Colonic mucosa (tissue), 4 donors: Measurements from ENCODE around the gene CLDN4. TPM values are rescaled to one million over a fixed set of nuclear protein-coding genes. Genes with fewer than 3 reads are reported as not detected.
A peak's percentile ranks its signal among the peaks of the same experiment; 100 is the strongest.
"Not testable (repeated sequence)": the region's sequence is repeated elsewhere in the genome, so short reads cannot be mapped to it uniquely, and the experiment has no call there.

Source experiments
- DNase-seq: peaks from one replicate; pipeline ENCODE4 v3.0.0-alpha.2; 2020
- H3K27ac ChIP-seq: fragments of 200-600 bp; one replicate; pipeline ENCODE4 v1.8.0; 2021
- H3K27me3 ChIP-seq: fragments of 200-600 bp; one replicate; pipeline ENCODE4 v1.8.0; 2021
- H3K36me3 ChIP-seq: fragments of 200-600 bp; one replicate; pipeline ENCODE4 v1.8.0; 2021
- H3K4me1 ChIP-seq: fragments of 200-600 bp; one replicate; pipeline ENCODE4 v1.8.0; 2021; ENCODE audit warnings: mild to moderate bottlenecking
- H3K4me3 ChIP-seq: fragments of 200-600 bp; one replicate; pipeline ENCODE4 v1.8.0; 2021
- H3K9ac ChIP-seq, 2 donors: one replicate each; pipeline ENCODE4 v1.7.0; 2013; ENCODE audit warnings: control low read depth in 2 of 2, low read depth in 2 of 2, low read length in 2 of 2
- H3K9me3 ChIP-seq: fragments of 200-600 bp; one replicate; pipeline ENCODE4 v1.8.0; 2021
- CTCF ChIP-seq: fragments of 200-600 bp; IDR thresholded peaks from one replicate; pipeline ENCODE4 v1.8.0; 2022; ENCODE audit warnings: antibody characterized with exemption, mild to moderate bottlenecking
- intact Hi-C: fragments of 100-400 bp; cut with DNase I; formaldehyde crosslinking; loops from one replicate; pipeline ENCODE4 v1.14.1; 2022
- total RNA-seq, 2 donors: library from RNA; stranded (reverse); fragmentation: NEBNext Ultra II Directional in 1 of 2; extraction: Animal tissue kit (Norgen Biotek cat#: 25700) in 1 of 2; gene quantifications; one replicate each; pipeline ENCODE4 v1.2.1, GENCODE V29; 2021
- donor health status: healthy.
- donor health status: DM: no; HTN: no; CAD: no.
- donor health status: DM: no; HTN: no; CAD: no.

The CLDN4 gene
- total RNA-seq, 2 donors from 2014 or later = 568 to 932 TPM

GRCh38 chr7:73811760-73812168 lies 19.0 kb upstream of the CLDN4 start:
- no peak overlapping the region for H3K9ac ChIP-seq
- no peak overlapping the region for H3K4me3 ChIP-seq
- DNase-seq = peak; percentile 90
- intact Hi-C loops = loop anchor here (5.0 kb wide), 1 partner anchor 46 kb away; no protein-coding TSS in a partner anchor
- H3K27ac ChIP-seq = peak overlapping the region; percentile 91
- no peaks in the 10 kb centered on the region for H3K36me3 ChIP-seq
- peak; percentile 91 for TF ChIP-seq CTCF
- H3K27me3 ChIP-seq = no peaks in the 10 kb centered on the region
- H3K4me1 ChIP-seq = no peaks in the 10 kb centered on the region
- H3K9me3 ChIP-seq = no peaks in the 10 kb centered on the region

- no peak overlapping the region for H3K9ac ChIP-seq
- no peaks in the 10 kb centered on the region for H3K27me3 ChIP-seq
- no peaks in the 10 kb centered on the region for H3K9me3 ChIP-seq
- no peaks in the 10 kb centered on the region for H3K4me1 ChIP-seq
- no peak for DNase-seq
- intact Hi-C loops = loop anchor here (5.0 kb wide), 1 partner anchor 44 kb away; no protein-coding TSS in a partner anchor
- no peak overlapping the region for H3K4me3 ChIP-seq
- no peak for TF ChIP-seq CTCF
- H3K27ac ChIP-seq = no peak overlapping the region
- no peaks in the 10 kb centered on the region for H3K36me3 ChIP-seq
Measured at GRCh38 chr7:73812996-73813395, 17.8 kb upstream of the CLDN4 start.

- Histone ChIP-seq H3K4me1 (no peaks in the 10 kb centered on the region), H3K27ac (no peak overlapping the region), H3K9ac (no peak overlapping the region), H3K9me3 (no peaks in the 10 kb centered on the region), H3K36me3 (no peaks in the 10 kb centered on the region), H3K27me3 (no peaks in the 10 kb centered on the region), H3K4me3 (no peak overlapping the region)
- peak; percentile 16 for DNase-seq
- intact Hi-C loops = no loop called here
- no peak for TF ChIP-seq CTCF
Measured at GRCh38 chr7:73815436-73815835, 15.4 kb upstream of the CLDN4 start.

GRCh38 chr7:73817121-73817520 lies 13.7 kb upstream of the CLDN4 start:
- Histone ChIP-seq H3K36me3 (no peaks in the 10 kb centered on the region), H3K27ac (no peak overlapping the region), H3K27me3 (no peaks in the 10 kb centered on the region), H3K9ac (no peak overlapping the region), H3K9me3 (no peaks in the 10 kb centered on the region), H3K4me3 (no peak overlapping the region), H3K4me1 (no peaks in the 10 kb centered on the region)
- intact Hi-C loops = no loop called here
- DNase-seq = peak; percentile 14
- TF ChIP-seq CTCF = no peak

- intact Hi-C loops = no loop called here
Measured at GRCh38 chr7:73820013-73820412, 10.8 kb upstream of the CLDN4 start.

GRCh38 chr7:73821597-73822285 lies 9.1 kb upstream of the CLDN4 start:
- H3K4me3 ChIP-seq, H3K36me3 ChIP-seq, DNase-seq, H3K27me3 ChIP-seq, intact Hi-C loops, H3K9me3 ChIP-seq, H3K4me1 ChIP-seq: not testable (repeated sequence)
- H3K9ac ChIP-seq = peak overlapping the region in 1 of 2 donors; percentile 96
- peak overlapping the region; percentile 92 for H3K27ac ChIP-seq

More at GRCh38 chr7:73820013-73820412, 10.8 kb upstream of the CLDN4 start:
- Histone ChIP-seq H3K9ac (no peak overlapping the region), H3K9me3 (no peaks in the 10 kb centered on the region), H3K4me1 (no peaks in the 10 kb centered on the region), H3K27me3 (no peaks in the 10 kb centered on the region), H3K36me3 (no peaks in the 10 kb centered on the region), H3K27ac (no peak overlapping the region), H3K4me3 (no peak overlapping the region)
- no peak for DNase-seq
- TF ChIP-seq CTCF = no peak
